GM15510 (cell line): ENCODE measurements around the gene METTL4.

Experiments
- POLR2A ChIP-seq: IDR thresholded peaks from 3 replicates; pipeline ENCODE4 v1.6.1; 2011; ENCODE audit warnings: borderline replicate concordance; ENCODE audit not compliant: insufficient read length; ENCODE audit errors: extremely low read depth

The METTL4 gene

GRCh38 chr18:2508678-2509077 lies 62.6 kb downstream of the METTL4 start:
- TF ChIP-seq POLR2A, result no peak

- TF ChIP-seq POLR2A, result no peak
These were observed 63.1 kb downstream of the METTL4 start for GRCh38 chr18:2508155-2508554.

- TF ChIP-seq POLR2A, result no peak
These were observed 66.7 kb downstream of the METTL4 start for GRCh38 chr18:2504642-2505041.

- TF ChIP-seq POLR2A, result no peak
These were observed 68.4 kb downstream of the METTL4 start for GRCh38 chr18:2502880-2503279.

- TF ChIP-seq POLR2A, result no peak
These were observed 68.9 kb downstream of the METTL4 start for GRCh38 chr18:2502394-2502793.

- no peak for TF ChIP-seq POLR2A
These were observed 73.5 kb downstream of the METTL4 start for GRCh38 chr18:2497797-2498196.

- no peak for TF ChIP-seq POLR2A
These were observed 75.9 kb downstream of the METTL4 start for GRCh38 chr18:2495381-2495780.

- TF ChIP-seq POLR2A, result no peak
These were observed 76.4 kb downstream of the METTL4 start for GRCh38 chr18:2494921-2495320.
